Peyer's patch (tissue), 4 donors: ENCODE data around the gene DEFB129. TPM values are rescaled to one million over a fixed set of nuclear protein-coding genes. Genes with fewer than 3 reads are reported as not detected.
"Not testable (repeated sequence)": the region's sequence is repeated elsewhere in the genome, so short reads cannot be mapped to it uniquely, and the experiment has no call there.

Source experiments
- DNase-seq, 3 donors: peaks; one replicate each; pipeline ENCODE4 v3.0.0-alpha.2; 2017 to 2019
- H3K27ac ChIP-seq, 4 donors: fragments of 200-600 bp; sonication (generic); one replicate each; pipeline ENCODE4 v1.5.1; 2016 to 2019
- H3K27me3 ChIP-seq, 2 donors: fragments of 200-600 bp; sonication (generic); one replicate each; pipeline ENCODE4 v1.5.1; 2019
- H3K36me3 ChIP-seq, 3 donors: fragments of 200-600 bp; sonication (generic); one replicate each; pipeline ENCODE4 v1.5.1; 2016 to 2019
- H3K4me1 ChIP-seq, 4 donors: fragments of 200-600 bp; sonication (generic); one replicate each; pipeline ENCODE4 v1.5.1; 2016 to 2019
- H3K4me3 ChIP-seq, 4 donors: fragments of 200-600 bp; sonication (generic); 1 replicate in 3 of 4; 2 replicates in 1 of 4; pipeline ENCODE4 v1.5.1; 2016 to 2019; ENCODE audit warnings: mild to moderate bottlenecking in 1 of 4
- H3K9me3 ChIP-seq, 4 donors: fragments of 200-600 bp; sonication (generic); one replicate each; pipeline ENCODE4 v1.5.1; 2016 to 2019; ENCODE audit warnings: mild to moderate bottlenecking in 1 of 4
- POLR2A ChIP-seq, 2 donors: fragments of 450-650 bp; IDR thresholded peaks; one replicate each; pipeline ENCODE4 v1.5.1; 2017; ENCODE audit warnings: antibody characterized with exemption in 2 of 2, mild to moderate bottlenecking in 2 of 2, moderate library complexity in 2 of 2
- total RNA-seq, 4 donors: library from RNA; depleted of rRNA; stranded (reverse); fragments of >200 nt; gene quantifications; one replicate each; pipeline ENCODE4 v1.1.0, GENCODE V29; 2016
- TF ChIP-seq, protein P1 (sequence below), 6 experiments: fragments of 450-650 bp in 4 of 6; fragments of 200-600 bp in 2 of 6; sonication (generic) in 1 of 6; IDR thresholded peaks; one replicate each; pipeline ENCODE4 v1.5.1; 2017 to 2019; ENCODE audit warnings: antibody characterized with exemption in 6 of 6, mild to moderate bottlenecking in 3 of 6, moderate library complexity in 1 of 6

Gene DEFB129
- total RNA-seq, 4 donors from 2014 or later = not detected

DNA sequence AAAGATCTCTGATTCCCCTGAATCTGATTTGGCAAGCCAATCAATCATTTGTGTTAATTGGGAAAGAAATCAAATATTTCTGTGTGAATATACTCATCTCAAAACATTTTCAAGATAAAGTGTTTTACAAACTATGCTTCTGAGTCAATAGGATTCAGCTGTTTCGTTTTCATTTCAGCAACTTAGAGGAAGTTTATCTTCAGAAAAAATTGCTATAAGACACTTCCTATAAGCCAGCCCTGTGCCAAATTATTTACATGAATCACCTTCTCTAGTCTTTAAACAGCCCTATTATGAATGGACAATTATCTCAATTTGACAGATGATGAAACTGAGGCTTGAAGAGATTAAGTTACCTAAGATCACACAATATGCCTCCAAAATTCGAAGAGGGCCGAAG, 10.9 kb downstream of the DEFB129 start:
- TF ChIP-seq, protein P1, sequence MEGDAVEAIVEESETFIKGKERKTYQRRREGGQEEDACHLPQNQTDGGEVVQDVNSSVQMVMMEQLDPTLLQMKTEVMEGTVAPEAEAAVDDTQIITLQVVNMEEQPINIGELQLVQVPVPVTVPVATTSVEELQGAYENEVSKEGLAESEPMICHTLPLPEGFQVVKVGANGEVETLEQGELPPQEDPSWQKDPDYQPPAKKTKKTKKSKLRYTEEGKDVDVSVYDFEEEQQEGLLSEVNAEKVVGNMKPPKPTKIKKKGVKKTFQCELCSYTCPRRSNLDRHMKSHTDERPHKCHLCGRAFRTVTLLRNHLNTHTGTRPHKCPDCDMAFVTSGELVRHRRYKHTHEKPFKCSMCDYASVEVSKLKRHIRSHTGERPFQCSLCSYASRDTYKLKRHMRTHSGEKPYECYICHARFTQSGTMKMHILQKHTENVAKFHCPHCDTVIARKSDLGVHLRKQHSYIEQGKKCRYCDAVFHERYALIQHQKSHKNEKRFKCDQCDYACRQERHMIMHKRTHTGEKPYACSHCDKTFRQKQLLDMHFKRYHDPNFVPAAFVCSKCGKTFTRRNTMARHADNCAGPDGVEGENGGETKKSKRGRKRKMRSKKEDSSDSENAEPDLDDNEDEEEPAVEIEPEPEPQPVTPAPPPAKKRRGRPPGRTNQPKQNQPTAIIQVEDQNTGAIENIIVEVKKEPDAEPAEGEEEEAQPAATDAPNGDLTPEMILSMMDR (IDR thresholded peaks at IDR 0.05) = no peak
- TF ChIP-seq POLR2A (IDR thresholded peaks at IDR 0.05) = no peak
- no peaks in the 10 kb centered on the region for H3K36me3 ChIP-seq

DNA sequence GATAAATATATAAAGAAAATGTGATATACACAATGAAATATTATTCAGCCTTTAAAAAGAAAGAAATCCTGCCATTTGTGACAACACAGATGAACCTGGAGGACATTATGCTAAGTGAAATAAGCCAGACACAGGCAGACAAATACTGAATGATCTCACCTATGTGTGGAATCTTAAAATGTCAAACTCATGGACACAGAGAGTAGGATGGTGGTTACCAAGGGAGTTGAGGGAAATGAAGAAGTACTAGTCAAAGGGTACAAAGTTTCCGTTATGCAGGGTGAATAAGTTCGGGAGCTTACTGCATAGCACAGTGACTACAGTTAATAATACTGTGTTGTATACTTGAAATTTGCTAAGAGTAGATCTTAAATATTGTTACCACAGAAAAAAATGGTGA, 15.8 kb downstream of the DEFB129 start:
- no peaks in the 10 kb centered on the region for H3K9me3 ChIP-seq
- H3K27me3 ChIP-seq = no peaks in the 10 kb centered on the region
- H3K36me3 ChIP-seq = no peaks in the 10 kb centered on the region
- no peak overlapping the region for H3K4me3 ChIP-seq
- H3K4me1 ChIP-seq = no peaks in the 10 kb centered on the region
- no peak for TF ChIP-seq POLR2A (IDR thresholded peaks at IDR 0.05)
- no peak overlapping the region for H3K27ac ChIP-seq
- DNase-seq = no peak

More for the DNA sequence above, 10.9 kb downstream of the DEFB129 start:
- Histone ChIP-seq H3K27me3 (no peaks in the 10 kb centered on the region), H3K4me3 (peak overlapping the region in 3 of 4 donors; percentile 14 to 16 (median 16)), H3K27ac (peak overlapping the region in 2 of 4 donors; percentile 33 to 43), H3K4me1 (peaks cover 0 to 4% (median 0%) of the 10 kb centered on the region in 4 donors), H3K9me3 (no peaks in the 10 kb centered on the region)
- DNase-seq = no peak

DNA sequence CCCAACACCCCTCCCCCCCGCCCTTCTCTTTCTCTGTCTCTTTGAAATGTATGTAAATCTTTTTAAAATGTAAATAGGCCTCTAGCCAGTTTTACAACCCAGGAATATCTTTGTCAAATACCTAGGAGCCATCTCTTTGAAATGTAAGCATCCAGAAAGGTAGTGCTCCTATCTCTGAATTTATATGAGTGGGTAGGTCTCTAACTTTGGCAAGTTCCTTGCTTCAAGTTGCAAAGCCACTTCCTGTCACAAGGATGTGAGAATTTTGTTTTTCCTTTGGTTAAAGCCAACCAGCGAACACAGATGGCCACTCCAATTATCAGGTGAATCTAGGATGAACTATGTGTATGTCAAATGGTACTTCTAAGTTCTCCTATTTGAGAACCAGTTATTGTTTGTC, 24.3 kb downstream of the DEFB129 start:
- TF ChIP-seq, protein P1 (IDR thresholded peaks at IDR 0.05) = no peak
- no peak for TF ChIP-seq POLR2A (IDR thresholded peaks at IDR 0.05)
- Histone ChIP-seq H3K4me1 (no peaks in the 10 kb centered on the region), H3K9me3 (no peaks in the 10 kb centered on the region), H3K27me3 (no peaks in the 10 kb centered on the region), H3K4me3 (no peak overlapping the region), H3K36me3 (no peaks in the 10 kb centered on the region), H3K27ac (no peak overlapping the region)
- DNase-seq = no peak

DNA sequence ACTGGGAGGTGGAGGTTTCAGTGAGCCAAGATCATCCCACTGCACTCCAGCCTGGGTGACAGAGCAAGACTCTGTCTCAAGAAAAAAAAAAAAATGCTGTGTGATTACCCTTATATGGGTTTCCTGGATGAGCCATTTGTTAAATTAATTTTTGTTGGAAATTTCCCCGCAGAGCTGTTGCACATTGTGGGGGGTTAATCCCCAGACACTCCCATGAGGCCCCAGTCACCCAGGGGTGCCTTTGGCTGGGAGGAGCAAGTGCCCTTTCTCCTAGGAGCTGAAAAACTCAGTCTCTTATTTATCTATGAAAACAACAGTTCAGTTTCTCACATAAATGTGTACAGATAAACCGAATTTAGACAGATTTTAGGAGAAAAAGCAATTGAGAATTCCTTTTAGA, 25.7 kb downstream of the DEFB129 start:
- no peaks in the 10 kb centered on the region for H3K4me1 ChIP-seq
- DNase-seq = no peak
- no peaks in the 10 kb centered on the region for H3K27me3 ChIP-seq
- no peak for TF ChIP-seq POLR2A (IDR thresholded peaks at IDR 0.05)
- TF ChIP-seq, protein P1 (IDR thresholded peaks at IDR 0.05) = no peak
- H3K9me3 ChIP-seq = no peaks in the 10 kb centered on the region
- H3K27ac ChIP-seq = no peak overlapping the region
- no peaks in the 10 kb centered on the region for H3K36me3 ChIP-seq
- no peak overlapping the region for H3K4me3 ChIP-seq

DNA sequence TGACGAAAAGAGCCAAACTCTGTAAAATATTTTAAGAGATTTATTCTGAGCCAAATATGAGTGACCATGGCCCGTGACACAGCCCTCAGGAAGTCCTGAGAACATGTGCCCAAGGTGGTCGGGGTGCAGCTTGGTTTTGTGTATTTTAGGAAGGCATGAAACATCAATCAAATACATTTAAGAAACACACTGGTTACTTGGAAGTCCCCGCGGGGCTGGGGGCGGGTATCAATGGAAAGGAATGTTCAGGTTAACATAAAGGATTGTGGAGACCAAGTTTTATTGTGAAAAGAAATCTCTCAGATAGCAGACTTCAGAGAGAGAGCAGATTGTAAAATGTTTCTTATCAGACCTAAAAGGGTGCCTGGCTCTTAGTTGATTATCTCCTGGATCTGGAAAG, 26.4 kb downstream of the DEFB129 start:
- not testable (repeated sequence) for H3K27ac ChIP-seq, H3K4me3 ChIP-seq, H3K4me1 ChIP-seq, H3K27me3 ChIP-seq, DNase-seq, H3K36me3 ChIP-seq, H3K9me3 ChIP-seq

DNA sequence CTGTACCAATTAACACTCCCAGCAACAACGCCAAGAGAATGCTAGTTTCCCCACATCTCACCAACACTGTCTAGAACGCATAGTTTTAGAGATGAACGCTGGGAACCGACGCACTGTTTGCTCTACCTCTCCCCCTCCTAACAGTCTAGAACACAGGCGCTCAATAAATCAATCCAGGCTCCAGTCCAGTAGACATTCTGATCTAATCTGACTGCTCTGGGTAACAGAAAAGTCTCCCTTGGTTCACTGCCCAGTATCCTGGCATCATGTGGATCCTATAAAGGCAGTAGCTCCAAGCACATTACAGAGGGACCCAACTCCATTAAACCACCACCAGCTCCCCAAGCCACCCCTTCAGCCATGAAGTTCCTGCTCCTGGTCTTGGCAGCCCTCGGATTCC, 30.4 kb downstream of the DEFB129 start, which contains the start of gene DEFB132:
TSS of gene DEFB132 (plus strand) at position 306 of the 400 bp plus-strand sequence. CDS start at position 361, 55 bp downstream.
- TF ChIP-seq, protein P1 (IDR thresholded peaks at IDR 0.05) = no peak
- no peak for TF ChIP-seq POLR2A (IDR thresholded peaks at IDR 0.05)
- H3K9me3 ChIP-seq = no peaks in the 10 kb centered on the region
- DNase-seq = no peak

DNA sequence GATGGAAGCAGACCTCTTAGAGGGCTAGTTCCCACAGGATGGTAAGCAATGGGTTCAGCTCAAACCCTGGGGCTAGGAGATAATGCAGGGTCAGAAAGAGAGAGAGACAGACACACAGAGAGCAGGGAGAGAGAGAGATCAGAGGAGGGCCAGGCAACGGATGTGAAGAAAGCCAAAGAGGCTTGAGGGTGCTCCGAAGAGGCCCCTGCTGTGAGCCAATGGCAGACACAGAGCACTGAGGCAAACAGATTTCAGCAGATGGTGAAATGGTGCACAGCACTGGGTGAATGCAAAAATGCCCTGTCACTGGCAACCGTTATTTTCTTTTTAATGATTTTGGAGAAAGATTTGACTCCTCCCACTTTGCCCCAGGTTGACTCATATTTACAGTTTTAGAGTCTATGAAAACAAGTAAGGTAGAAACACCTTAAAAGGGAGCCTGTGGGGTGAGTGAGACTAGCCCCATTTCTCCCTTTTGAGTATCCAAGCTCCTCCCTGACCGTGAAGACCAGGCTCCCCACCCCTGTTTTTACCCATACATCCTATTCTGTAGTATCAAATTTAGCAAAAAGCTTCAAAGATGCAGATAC, 31.3 kb downstream of the DEFB129 start:
- no peaks in the 10 kb centered on the region for H3K36me3 ChIP-seq
- no peaks in the 10 kb centered on the region for H3K9me3 ChIP-seq
- TF ChIP-seq, protein P1 (IDR thresholded peaks at IDR 0.05) = no peak
- no peak for TF ChIP-seq POLR2A (IDR thresholded peaks at IDR 0.05)
- DNase-seq = no peak
- no peak overlapping the region for H3K4me3 ChIP-seq
- no peaks in the 10 kb centered on the region for H3K27me3 ChIP-seq
- no peak overlapping the region for H3K27ac ChIP-seq
- no peaks in the 10 kb centered on the region for H3K4me1 ChIP-seq

More for the DNA sequence above, 30.4 kb downstream of the DEFB129 start, which contains the start of gene DEFB132:
- Histone ChIP-seq H3K4me1 (no peaks in the 10 kb centered on the region), H3K27ac (no peak within 1 kb of the TSS), H3K4me3 (no peak within 1 kb of the TSS), H3K27me3 (no peaks in the 10 kb centered on the region), H3K36me3 (no peaks in the 10 kb centered on the region)
